Measurements from ENCODE around the gene RCBTB2.

The RCBTB2 gene

GRCh38 chr13:48505012-48505411 lies 27.9 kb downstream of the RCBTB2 start:
- DNase-seq = no peak
- Mint-ChIP-seq H3K27ac (peak overlapping the region; percentile 69), H3K4me1 (no peaks in the 10 kb centered on the region), H3K36me3 (ENCODE audit: low read depth) (peaks cover 68% of the 10 kb centered on the region), H3K27me3 (ENCODE audit: low read depth, poor library complexity) (peaks cover 8% of the 10 kb centered on the region), H3K9me3 (no peaks in the 10 kb centered on the region), H3K4me3 (no peak overlapping the region)
- no peak for TF ChIP-seq CTCF (IDR thresholded peaks at IDR 0.05)

GRCh38 chr13:48504606-48505005 lies 28.3 kb downstream of the RCBTB2 start:
- Mint-ChIP-seq H3K27me3 (ENCODE audit: low read depth, poor library complexity) (peaks cover 8% of the 10 kb centered on the region), H3K36me3 (ENCODE audit: low read depth) (peaks cover 68% of the 10 kb centered on the region), H3K4me3 (no peak overlapping the region), H3K4me1 (no peaks in the 10 kb centered on the region), H3K27ac (peak overlapping the region; percentile 46), H3K9me3 (no peaks in the 10 kb centered on the region)
- TF ChIP-seq CTCF (IDR thresholded peaks at IDR 0.05) = no peak
- no peak for DNase-seq

- peaks cover 8% of the 10 kb centered on the region for H3K27me3 Mint-ChIP-seq (ENCODE audit: low read depth, poor library complexity)
- H3K9me3 Mint-ChIP-seq = no peaks in the 10 kb centered on the region
- H3K27ac Mint-ChIP-seq = no peak overlapping the region
- no peaks in the 10 kb centered on the region for H3K4me1 Mint-ChIP-seq
- DNase-seq = no peak
- TF ChIP-seq CTCF (IDR thresholded peaks at IDR 0.05) = no peak
- no peak overlapping the region for H3K4me3 Mint-ChIP-seq
- peaks cover 68% of the 10 kb centered on the region for H3K36me3 Mint-ChIP-seq (ENCODE audit: low read depth)
These were observed 30.1 kb downstream of the RCBTB2 start for GRCh38 chr13:48502601-48503319.

DNA sequence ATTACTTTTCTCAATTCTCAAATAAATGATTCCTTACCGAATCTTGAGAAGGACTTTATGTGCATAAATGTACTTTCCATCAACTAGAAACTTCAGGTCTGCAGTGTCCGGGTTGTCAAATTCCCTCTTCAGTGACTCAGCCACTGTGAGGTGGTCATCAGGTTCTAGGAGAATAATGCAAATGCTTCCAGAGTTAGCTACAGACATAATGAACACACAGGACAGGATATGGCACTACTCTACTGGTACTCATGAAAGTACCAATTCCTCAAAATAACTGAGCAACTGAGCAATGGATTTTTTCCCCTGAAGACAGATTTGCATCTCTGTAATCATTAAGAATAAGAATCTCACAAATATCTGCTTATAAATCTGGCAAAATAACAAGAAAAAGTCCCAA lies 31.2 kb downstream of the RCBTB2 start:
- Mint-ChIP-seq H3K9me3 (no peaks in the 10 kb centered on the region), H3K4me1 (peaks cover 6% of the 10 kb centered on the region), H3K27me3 (ENCODE audit: low read depth, poor library complexity) (peaks cover 8% of the 10 kb centered on the region), H3K36me3 (ENCODE audit: low read depth) (peaks cover 64% of the 10 kb centered on the region), H3K27ac (no peak overlapping the region), H3K4me3 (no peak overlapping the region)
- no peak for DNase-seq
- TF ChIP-seq CTCF (IDR thresholded peaks at IDR 0.05) = no peak

GRCh38 chr13:48500652-48501197 lies 32.2 kb downstream of the RCBTB2 start:
- H3K4me3 Mint-ChIP-seq = no peak overlapping the region
- no peak for DNase-seq

More at GRCh38 chr13:48500652-48501197, 32.2 kb downstream of the RCBTB2 start:
- H3K4me1 Mint-ChIP-seq = peaks cover 7% of the 10 kb centered on the region
- H3K27ac Mint-ChIP-seq = no peak overlapping the region
- TF ChIP-seq CTCF (IDR thresholded peaks at IDR 0.05) = no peak
- peaks cover 8% of the 10 kb centered on the region for H3K27me3 Mint-ChIP-seq (ENCODE audit: low read depth, poor library complexity)
- H3K36me3 Mint-ChIP-seq (ENCODE audit: low read depth) = peaks cover 62% of the 10 kb centered on the region
- no peaks in the 10 kb centered on the region for H3K9me3 Mint-ChIP-seq

Data from nephron progenitor cell (in vitro differentiated cells).